ENCODE data around the gene C16orf86.

Gene C16orf86

DNA sequence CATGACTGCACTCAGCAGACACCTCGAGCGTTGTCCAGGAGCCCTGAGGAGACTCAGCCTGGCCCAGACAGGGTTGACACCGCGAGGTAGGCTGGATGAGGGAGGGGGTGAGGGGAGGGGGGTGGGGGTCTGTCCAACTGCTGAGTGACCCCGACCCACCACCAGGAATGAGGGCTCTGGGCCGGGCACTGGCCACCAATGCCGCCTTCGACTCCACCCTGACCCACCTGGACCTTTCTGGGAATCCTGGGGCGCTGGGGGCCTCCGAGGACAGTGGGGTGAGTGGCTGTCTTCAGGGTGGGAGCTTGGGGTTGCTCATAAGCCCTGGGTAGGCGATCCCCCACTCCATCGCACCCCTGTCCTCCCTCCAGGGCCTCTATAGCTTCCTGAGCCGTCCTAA is 18.9 kb upstream of the C16orf86 start:
- H3K9ac ChIP-seq (ENCODE audit: low read length): no peak overlapping the region
- H3K27ac ChIP-seq (ENCODE audit: low read depth, low read length): no peak overlapping the region
- no peaks in the 10 kb centered on the region for H3K27me3 ChIP-seq (ENCODE audit: low read length)
- H3F3A ChIP-seq (ENCODE audit: insufficient read depth): peaks cover 4% of the 10 kb centered on the region
- H4K20me1 ChIP-seq (ENCODE audit: low read depth, low read length): no peaks in the 10 kb centered on the region
- H2AFZ ChIP-seq (ENCODE audit: low read depth, low read length, severe bottlenecking): no peak overlapping the region
- TF ChIP-seq, protein P1, sequence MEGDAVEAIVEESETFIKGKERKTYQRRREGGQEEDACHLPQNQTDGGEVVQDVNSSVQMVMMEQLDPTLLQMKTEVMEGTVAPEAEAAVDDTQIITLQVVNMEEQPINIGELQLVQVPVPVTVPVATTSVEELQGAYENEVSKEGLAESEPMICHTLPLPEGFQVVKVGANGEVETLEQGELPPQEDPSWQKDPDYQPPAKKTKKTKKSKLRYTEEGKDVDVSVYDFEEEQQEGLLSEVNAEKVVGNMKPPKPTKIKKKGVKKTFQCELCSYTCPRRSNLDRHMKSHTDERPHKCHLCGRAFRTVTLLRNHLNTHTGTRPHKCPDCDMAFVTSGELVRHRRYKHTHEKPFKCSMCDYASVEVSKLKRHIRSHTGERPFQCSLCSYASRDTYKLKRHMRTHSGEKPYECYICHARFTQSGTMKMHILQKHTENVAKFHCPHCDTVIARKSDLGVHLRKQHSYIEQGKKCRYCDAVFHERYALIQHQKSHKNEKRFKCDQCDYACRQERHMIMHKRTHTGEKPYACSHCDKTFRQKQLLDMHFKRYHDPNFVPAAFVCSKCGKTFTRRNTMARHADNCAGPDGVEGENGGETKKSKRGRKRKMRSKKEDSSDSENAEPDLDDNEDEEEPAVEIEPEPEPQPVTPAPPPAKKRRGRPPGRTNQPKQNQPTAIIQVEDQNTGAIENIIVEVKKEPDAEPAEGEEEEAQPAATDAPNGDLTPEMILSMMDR (IDR thresholded peaks at IDR 0.05; ENCODE audit: insufficient read depth, low read length, poor library complexity, severe bottlenecking): no peak
- TF ChIP-seq EZH2phosphoT487 (conservative IDR thresholded peaks at IDR 0.05; ENCODE audit: low read length): no peak
- H3K4me3 ChIP-seq (ENCODE audit: insufficient read depth, low read length, poor library complexity, severe bottlenecking): no peak overlapping the region
- H3K4me2 ChIP-seq (ENCODE audit: low read depth, low read length, poor library complexity, severe bottlenecking): no peak overlapping the region
- no peaks in the 10 kb centered on the region for H3K9me3 ChIP-seq (ENCODE audit: insufficient read depth, low read length)
- no peaks in the 10 kb centered on the region for H3K36me3 ChIP-seq (ENCODE audit: low read length)
- H3K9me2 ChIP-seq (replicated peaks; ENCODE audit: insufficient read depth, low read length): no peaks in the 10 kb centered on the region
- H3K79me2 ChIP-seq (ENCODE audit: insufficient read depth, low read length): peaks cover 8% of the 10 kb centered on the region

DNA sequence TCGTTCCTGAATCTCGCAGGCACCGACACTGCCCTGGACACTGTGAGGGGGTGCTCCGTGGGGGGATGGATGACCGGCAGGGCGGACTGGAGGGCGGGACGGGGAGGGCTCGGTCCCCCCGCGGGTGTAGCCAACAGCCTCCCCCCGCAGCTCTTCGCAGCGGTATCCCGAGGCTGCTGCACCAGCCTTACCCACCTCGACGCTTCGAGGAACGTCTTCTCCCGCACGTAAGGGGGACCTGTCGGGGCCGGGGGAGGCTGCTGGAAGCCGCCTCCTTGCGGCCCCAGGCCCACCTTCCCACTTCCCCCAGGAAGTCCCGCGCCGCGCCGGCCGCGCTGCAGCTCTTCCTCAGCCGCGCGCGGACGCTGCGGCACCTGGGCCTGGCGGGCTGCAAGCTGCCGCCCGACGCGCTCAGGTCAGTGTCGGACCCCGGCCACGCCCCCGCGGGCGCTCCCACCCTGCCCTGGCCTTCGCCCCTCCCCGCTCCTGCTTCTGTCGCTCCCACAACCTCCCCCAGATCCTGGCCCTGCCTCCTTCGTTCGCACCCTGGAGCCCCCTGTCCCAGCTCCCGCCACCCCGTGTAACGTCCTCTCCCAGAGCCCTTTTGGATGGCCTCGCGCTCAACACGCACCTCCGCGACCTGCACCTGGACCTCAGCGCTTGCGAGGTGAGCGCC is 18.4 kb upstream of the C16orf86 start:
- Histone ChIP-seq H3K9me2 (replicated peaks; ENCODE audit: insufficient read depth, low read length) (no peaks in the 10 kb centered on the region), H3K4me2 (ENCODE audit: low read depth, low read length, poor library complexity, severe bottlenecking) (no peak overlapping the region), H3K4me3 (ENCODE audit: insufficient read depth, low read length, poor library complexity, severe bottlenecking) (no peak overlapping the region), H3K9me3 (ENCODE audit: insufficient read depth, low read length) (no peaks in the 10 kb centered on the region), H3K27me3 (ENCODE audit: low read length) (no peaks in the 10 kb centered on the region), H2AFZ (ENCODE audit: low read depth, low read length, severe bottlenecking) (no peak overlapping the region), H3K36me3 (ENCODE audit: low read length) (no peaks in the 10 kb centered on the region), H3K27ac (ENCODE audit: low read depth, low read length) (no peak overlapping the region), H3K79me2 (ENCODE audit: insufficient read depth, low read length) (peaks cover 8% of the 10 kb centered on the region), H3F3A (ENCODE audit: insufficient read depth) (peaks cover 4% of the 10 kb centered on the region), H4K20me1 (ENCODE audit: low read depth, low read length) (no peaks in the 10 kb centered on the region), H3K9ac (ENCODE audit: low read length) (no peak overlapping the region)
- TF ChIP-seq EZH2phosphoT487 (conservative IDR thresholded peaks at IDR 0.05; ENCODE audit: low read length): no peak
- TF ChIP-seq, protein P1 (IDR thresholded peaks at IDR 0.05; ENCODE audit: insufficient read depth, low read length, poor library complexity, severe bottlenecking): no peak

DNA sequence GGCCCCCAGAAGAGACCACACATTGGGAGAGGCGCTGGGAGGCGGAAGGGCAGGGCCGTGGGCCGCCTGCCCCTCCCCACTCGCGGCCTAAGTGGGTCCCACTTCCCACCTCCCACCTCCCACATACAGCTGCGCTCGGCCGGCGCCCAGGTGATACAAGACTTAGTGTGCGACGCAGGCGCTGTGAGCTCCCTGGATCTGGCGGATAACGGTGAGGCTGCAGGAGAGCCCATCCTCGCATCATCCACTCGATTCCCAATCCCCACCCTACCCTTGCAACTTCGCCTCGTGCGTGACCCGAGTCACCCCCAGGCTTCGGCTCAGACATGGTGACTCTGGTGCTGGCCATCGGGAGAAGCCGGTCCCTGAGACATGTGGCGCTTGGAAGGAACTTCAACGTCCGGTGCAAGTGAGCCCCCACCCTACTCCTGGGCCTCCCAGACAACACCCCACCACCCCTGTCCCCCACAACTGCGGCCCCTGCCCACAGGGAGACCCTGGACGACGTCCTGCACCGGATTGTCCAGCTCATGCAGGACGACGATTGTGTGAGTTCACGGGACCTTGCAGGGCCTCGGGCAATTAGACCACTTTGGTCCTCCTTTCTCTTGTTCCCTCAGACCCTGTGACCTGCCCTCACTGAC is 17.7 kb upstream of the C16orf86 start:
- Histone ChIP-seq H2AFZ (ENCODE audit: low read depth, low read length, severe bottlenecking) (no peak overlapping the region), H3K9me3 (ENCODE audit: insufficient read depth, low read length) (no peaks in the 10 kb centered on the region), H3K4me2 (ENCODE audit: low read depth, low read length, poor library complexity, severe bottlenecking) (no peak overlapping the region), H3K27me3 (ENCODE audit: low read length) (no peaks in the 10 kb centered on the region), H3K79me2 (ENCODE audit: insufficient read depth, low read length) (peaks cover 8% of the 10 kb centered on the region), H3F3A (ENCODE audit: insufficient read depth) (peaks cover 1% of the 10 kb centered on the region), H4K20me1 (ENCODE audit: low read depth, low read length) (no peaks in the 10 kb centered on the region), H3K4me3 (ENCODE audit: insufficient read depth, low read length, poor library complexity, severe bottlenecking) (no peak overlapping the region), H3K9me2 (replicated peaks; ENCODE audit: insufficient read depth, low read length) (no peaks in the 10 kb centered on the region), H3K36me3 (ENCODE audit: low read length) (no peaks in the 10 kb centered on the region), H3K9ac (ENCODE audit: low read length) (no peak overlapping the region), H3K27ac (ENCODE audit: low read depth, low read length) (no peak overlapping the region)
- TF ChIP-seq EZH2phosphoT487 (conservative IDR thresholded peaks at IDR 0.05; ENCODE audit: low read length): no peak
- TF ChIP-seq, protein P1 (IDR thresholded peaks at IDR 0.05; ENCODE audit: insufficient read depth, low read length, poor library complexity, severe bottlenecking): no peak
